Activated B cell treated with CpG ODN at 0.5 μM for 24 hours (primary cell): ENCODE measurements around the gene RIMKLB. TPM values are rescaled to one million over a fixed set of nuclear protein-coding genes. Genes with fewer than 3 reads are reported as not detected.

Experiments used
- ATAC-seq: fragments of 200-7000 bp; cut with Tn5 transposase; one replicate; pipeline ENCODE4 v1.10.0; 2021; ENCODE audit warnings: low read depth, mild to moderate bottlenecking, moderate library complexity
- CTCF ChIA-PET: fragments of 350-600 bp; sonication (Branson Sonifier 250); formaldehyde crosslinking; loops from one replicate; lab custom pipeline; 2021; ENCODE audit warnings: antibody characterized with exemption; lab: Charles Lee
- POLR2A ChIA-PET: fragments of 350-600 bp; sonication (Branson Sonifier 250); formaldehyde crosslinking; loops from one replicate; lab custom pipeline; 2021; ENCODE audit warnings: antibody characterized with exemption; lab: Charles Lee
- DNase-seq: peaks from one replicate; pipeline ENCODE4 v3.0.0; 2022
- H3K27ac Mint-ChIP-seq: one replicate; pipeline ENCODE4 v1.8.0; 2020; ENCODE audit warnings: mixed read lengths
- H3K27me3 Mint-ChIP-seq: one replicate; pipeline ENCODE4 v1.8.0; 2021; ENCODE audit warnings: mixed read lengths
- H3K36me3 Mint-ChIP-seq: one replicate; pipeline ENCODE4 v1.8.0; 2021; ENCODE audit warnings: low read depth, mixed read lengths
- H3K4me1 Mint-ChIP-seq: one replicate; pipeline ENCODE4 v1.8.0; 2021; ENCODE audit warnings: mixed read lengths
- H3K4me3 Mint-ChIP-seq: one replicate; pipeline ENCODE4 v1.8.0; 2020; ENCODE audit warnings: mild to moderate bottlenecking, mixed read lengths
- H3K9me3 Mint-ChIP-seq: one replicate; pipeline ENCODE4 v1.8.0; 2020; ENCODE audit warnings: mixed read lengths
- CTCF ChIP-seq: fragments of 200-600 bp; IDR thresholded peaks from one replicate; pipeline ENCODE4 v1.8.0; 2022; ENCODE audit warnings: antibody characterized with exemption, mild to moderate bottlenecking
- intact Hi-C: fragments of 100-400 bp; cut with micrococcal nuclease; formaldehyde crosslinking; loops from one replicate; pipeline ENCODE4 v1.15.1; 2024
- total RNA-seq: library from RNA; stranded (reverse); gene quantifications from 2 replicates; pipeline ENCODE4 v1.2.3, GENCODE V29; 2022

Gene RIMKLB
- total RNA-seq, 1 donor from 2014 or later: 31.9 TPM

GRCh38 chr12:8677362-8677761 lies 20.4 kb upstream of the RIMKLB start:
- ChIA-PET CTCF (interaction anchor here (1.1 to 1.8 kb wide), 4 partner anchors 133 to 361 kb away, joined by 3 to 5 read pairs (median 4); no protein-coding TSS in a partner anchor), POLR2A (interaction anchor here (0.6 kb wide), 1 partner anchor 10 kb away, joined by 4 read pairs; no protein-coding TSS in a partner anchor)
- intact Hi-C loops: no loop called here

DNA sequence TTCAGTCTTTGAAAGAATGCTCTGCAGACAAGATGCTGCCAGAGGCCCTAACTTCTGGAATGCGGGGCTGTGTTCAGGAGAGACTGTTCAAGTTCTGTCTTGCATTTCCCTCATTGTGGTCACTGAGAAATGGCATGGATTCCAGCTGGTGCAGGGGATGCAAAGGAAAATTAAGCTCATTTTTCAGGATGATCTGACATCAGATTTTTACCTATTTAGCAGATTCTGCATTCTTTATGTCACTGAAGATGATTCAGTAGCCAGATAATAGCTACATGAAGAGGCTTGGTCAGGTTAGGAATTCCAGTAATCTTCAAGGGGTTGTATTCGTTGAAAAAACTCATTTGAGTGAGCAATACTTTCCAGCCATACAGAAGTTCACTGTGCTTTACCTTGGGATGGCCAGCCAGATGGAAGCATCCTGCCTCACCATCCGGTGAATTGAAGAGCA lies 19.1 kb upstream of the RIMKLB start:
- intact Hi-C loops: no loop called here
- Mint-ChIP-seq H3K9me3 (no peaks in the 10 kb centered on the region), H3K4me3 (no peak overlapping the region), H3K4me1 (peaks cover 4% of the 10 kb centered on the region), H3K36me3 (no peaks in the 10 kb centered on the region), H3K27ac (no peak overlapping the region), H3K27me3 (peaks cover 3% of the 10 kb centered on the region)
- no peak for ATAC-seq
- no peak for TF ChIP-seq CTCF
- CTCF ChIA-PET: interaction anchor here (1.2 to 2.3 kb wide), 3 partner anchors 23 to 213 kb away, joined by 5 to 11 read pairs (median 6); no protein-coding TSS in a partner anchor
- POLR2A ChIA-PET: no interaction called here
- no peak for DNase-seq

More at GRCh38 chr12:8677362-8677761, 20.4 kb upstream of the RIMKLB start:
- H3K4me1 Mint-ChIP-seq: peaks cover 4% of the 10 kb centered on the region
- H3K4me3 Mint-ChIP-seq: no peak overlapping the region
- no peaks in the 10 kb centered on the region for H3K36me3 Mint-ChIP-seq
- DNase-seq (no peak), ATAC-seq (no peak)
- no peak for TF ChIP-seq CTCF
- peaks cover 3% of the 10 kb centered on the region for H3K27me3 Mint-ChIP-seq
- H3K9me3 Mint-ChIP-seq: no peaks in the 10 kb centered on the region
- H3K27ac Mint-ChIP-seq: no peak overlapping the region

GRCh38 chr12:8680533-8680932 lies 17.3 kb upstream of the RIMKLB start:
- CTCF ChIA-PET: interaction anchor here (1.4 to 5.1 kb wide), 6 partner anchors 136 to 368 kb away, joined by 3 to 45 read pairs (median 12); no protein-coding TSS in a partner anchor
- Mint-ChIP-seq H3K27me3 (peaks cover 5% of the 10 kb centered on the region), H3K4me1 (peaks cover 1% of the 10 kb centered on the region), H3K36me3 (no peaks in the 10 kb centered on the region), H3K27ac (no peak overlapping the region), H3K4me3 (no peak overlapping the region), H3K9me3 (no peaks in the 10 kb centered on the region)
- ATAC-seq (no peak), DNase-seq (no peak)
- intact Hi-C loops: no loop called here
- no peak for TF ChIP-seq CTCF
- POLR2A ChIA-PET: no interaction called here

- Mint-ChIP-seq H3K4me1 (peaks cover 1% of the 10 kb centered on the region), H3K36me3 (no peaks in the 10 kb centered on the region), H3K9me3 (no peaks in the 10 kb centered on the region), H3K4me3 (no peak overlapping the region), H3K27ac (no peak overlapping the region), H3K27me3 (peaks cover 5% of the 10 kb centered on the region)
- CTCF ChIA-PET: interaction anchor here (0.5 to 5.1 kb wide), 14 partner anchors 8 to 367 kb away, joined by 3 to 45 read pairs (median 5); no protein-coding TSS in a partner anchor
- POLR2A ChIA-PET: no interaction called here
- TF ChIP-seq CTCF: no peak
- ATAC-seq: no peak
- DNase-seq: no peak
- intact Hi-C loops: no loop called here
Measured at GRCh38 chr12:8681129-8681884, 16.5 kb upstream of the RIMKLB start.

GRCh38 chr12:8685051-8685450 lies 12.7 kb upstream of the RIMKLB start:
- ChIA-PET POLR2A (no interaction called here), CTCF (interaction anchor here (0.7 to 5.1 kb wide), 6 partner anchors 8 to 354 kb away, joined by 3 to 45 read pairs (median 3); no protein-coding TSS in a partner anchor)
- H3K4me3 Mint-ChIP-seq: no peak overlapping the region
- H3K27ac Mint-ChIP-seq: no peak overlapping the region
- no peak for TF ChIP-seq CTCF
- no peaks in the 10 kb centered on the region for H3K36me3 Mint-ChIP-seq
- ATAC-seq (no peak), DNase-seq (no peak)
- H3K4me1 Mint-ChIP-seq: peaks cover 1% of the 10 kb centered on the region
- peaks cover 5% of the 10 kb centered on the region for H3K27me3 Mint-ChIP-seq
- H3K9me3 Mint-ChIP-seq: no peaks in the 10 kb centered on the region
- intact Hi-C loops: no loop called here
